ENCODE data around the gene AUNIP.

The AUNIP gene

DNA sequence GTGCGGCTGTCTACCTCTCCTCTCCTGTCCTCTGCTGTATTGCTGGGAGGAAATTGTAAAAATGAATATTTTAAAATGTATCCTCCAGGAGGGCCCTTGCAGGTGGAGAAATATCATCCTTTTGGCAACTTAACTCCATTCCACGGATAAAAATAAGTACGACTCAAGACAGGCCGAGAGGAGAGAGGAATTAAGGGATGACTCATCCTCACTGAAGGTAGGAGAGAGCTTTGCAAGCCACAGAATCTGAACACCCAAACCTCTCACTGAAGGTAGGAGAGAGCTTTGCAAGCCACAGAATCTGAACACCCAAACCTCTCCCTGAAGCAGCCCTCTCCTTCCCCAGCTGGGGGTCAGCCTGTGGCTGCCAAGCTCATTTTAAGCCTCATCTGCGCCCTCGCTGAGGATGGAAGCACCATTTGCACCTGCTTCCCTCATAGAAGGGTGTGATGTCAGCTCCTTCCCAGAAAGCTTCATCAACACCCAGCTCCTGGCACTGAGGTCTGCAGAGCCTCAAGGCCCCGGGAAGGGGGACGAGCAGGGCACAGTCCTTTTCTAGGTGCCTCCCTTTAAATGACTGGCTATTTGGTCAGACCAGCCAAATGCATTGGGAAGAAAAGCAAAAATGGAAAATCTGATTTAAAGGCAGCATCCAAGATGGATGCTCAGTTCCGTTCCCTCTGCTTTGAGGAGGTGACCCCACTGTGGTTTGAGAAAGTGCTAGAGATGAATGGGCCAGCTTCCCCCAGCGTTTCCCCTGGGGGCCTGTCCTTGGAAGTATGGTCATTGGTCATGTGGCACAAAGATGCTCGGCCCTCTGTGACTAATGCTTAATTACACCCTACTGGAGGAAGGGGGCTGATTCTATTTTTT lies 72.1 kb downstream of the AUNIP start:
- H2AFZ ChIP-seq (ENCODE audit: low read length), result no peak overlapping the region
- no peak overlapping the region for H3K4me2 ChIP-seq (ENCODE audit: low read depth, low read length)
- H4K20me1 ChIP-seq (ENCODE audit: insufficient read depth, low read length), result no peaks in the 10 kb centered on the region
- no peaks in the 10 kb centered on the region for H3K27me3 ChIP-seq (replicated peaks; ENCODE audit: insufficient read depth, low read length)
- H3F3A ChIP-seq (ENCODE audit: insufficient read depth, low read length), result no peaks in the 10 kb centered on the region
- no peak overlapping the region for H3K9ac ChIP-seq (ENCODE audit: low read length)
- H3K79me2 ChIP-seq (ENCODE audit: low read length), result no peaks in the 10 kb centered on the region
- H3K9me2 ChIP-seq (replicated peaks; ENCODE audit: insufficient read depth, low read length), result no peaks in the 10 kb centered on the region
- H3K27ac ChIP-seq (ENCODE audit: low read length), result no peak overlapping the region
- H3K4me1 ChIP-seq (ENCODE audit: low read length), result 0 out of 2 replicates have a peak, but pooled peaks cover 6% of the 10 kb centered on the region
- no peaks in the 10 kb centered on the region for H3K9me3 ChIP-seq (replicated peaks; ENCODE audit: insufficient read depth, low read length)
- H3K4me3 ChIP-seq (ENCODE audit: low read length), result no peak overlapping the region
- no peaks in the 10 kb centered on the region for H3K36me3 ChIP-seq (replicated peaks; ENCODE audit: insufficient read depth, low read length)
- no peak for DNase-seq
- TF ChIP-seq, protein P1, sequence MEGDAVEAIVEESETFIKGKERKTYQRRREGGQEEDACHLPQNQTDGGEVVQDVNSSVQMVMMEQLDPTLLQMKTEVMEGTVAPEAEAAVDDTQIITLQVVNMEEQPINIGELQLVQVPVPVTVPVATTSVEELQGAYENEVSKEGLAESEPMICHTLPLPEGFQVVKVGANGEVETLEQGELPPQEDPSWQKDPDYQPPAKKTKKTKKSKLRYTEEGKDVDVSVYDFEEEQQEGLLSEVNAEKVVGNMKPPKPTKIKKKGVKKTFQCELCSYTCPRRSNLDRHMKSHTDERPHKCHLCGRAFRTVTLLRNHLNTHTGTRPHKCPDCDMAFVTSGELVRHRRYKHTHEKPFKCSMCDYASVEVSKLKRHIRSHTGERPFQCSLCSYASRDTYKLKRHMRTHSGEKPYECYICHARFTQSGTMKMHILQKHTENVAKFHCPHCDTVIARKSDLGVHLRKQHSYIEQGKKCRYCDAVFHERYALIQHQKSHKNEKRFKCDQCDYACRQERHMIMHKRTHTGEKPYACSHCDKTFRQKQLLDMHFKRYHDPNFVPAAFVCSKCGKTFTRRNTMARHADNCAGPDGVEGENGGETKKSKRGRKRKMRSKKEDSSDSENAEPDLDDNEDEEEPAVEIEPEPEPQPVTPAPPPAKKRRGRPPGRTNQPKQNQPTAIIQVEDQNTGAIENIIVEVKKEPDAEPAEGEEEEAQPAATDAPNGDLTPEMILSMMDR (IDR thresholded peaks at IDR 0.05; ENCODE audit: low read length), result no peak
- TF ChIP-seq EZH2 (optimal IDR thresholded peaks at IDR 0.05; ENCODE audit: low read depth, low read length) (no peak), EZH2phosphoT487 (IDR thresholded peaks at IDR 0.05; ENCODE audit: low read length) (no peak)

DNA sequence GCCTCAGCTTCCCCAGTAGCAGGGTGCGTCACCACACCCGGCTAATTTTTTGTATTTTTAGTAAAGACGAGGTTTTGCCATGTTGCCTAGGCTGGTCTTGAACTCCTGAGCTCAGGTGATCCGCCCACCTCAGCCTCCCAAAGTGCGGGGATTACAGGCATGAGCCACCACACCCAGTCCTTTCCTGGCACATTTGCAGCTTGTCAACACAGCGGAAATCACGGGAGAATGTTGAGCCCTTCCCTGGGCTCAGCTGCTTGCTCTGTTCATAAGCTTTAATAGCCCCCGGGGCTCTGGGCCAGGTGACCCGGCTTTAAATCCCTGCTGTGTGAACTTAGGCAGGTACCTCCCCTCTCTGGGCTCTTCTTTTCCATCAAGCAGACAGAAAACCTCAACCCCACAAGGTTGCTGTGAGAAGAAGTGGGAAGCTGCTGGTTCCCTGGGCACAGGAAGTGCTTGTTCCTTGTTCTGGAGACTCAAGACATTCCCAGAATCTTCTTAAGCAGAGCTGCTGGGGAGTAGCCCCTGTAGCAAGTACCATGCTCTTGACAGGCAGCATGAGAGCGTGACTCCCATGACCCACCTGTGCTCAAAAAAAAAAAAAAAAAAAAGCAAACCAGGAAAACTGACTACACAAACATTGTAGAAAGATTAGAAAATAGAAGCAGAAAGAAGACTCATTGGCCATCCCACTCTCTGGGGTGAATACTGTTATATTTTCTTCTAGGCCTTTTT lies 73.8 kb downstream of the AUNIP start:
- H3K27ac ChIP-seq (ENCODE audit: low read length), result no peak overlapping the region
- no peaks in the 10 kb centered on the region for H3K79me2 ChIP-seq (ENCODE audit: low read length)
- no peak overlapping the region for H3K4me2 ChIP-seq (ENCODE audit: low read depth, low read length)
- no peak for DNase-seq
- no peaks in the 10 kb centered on the region for H3K9me2 ChIP-seq (replicated peaks; ENCODE audit: insufficient read depth, low read length)
- no peaks in the 10 kb centered on the region for H3K9me3 ChIP-seq (replicated peaks; ENCODE audit: insufficient read depth, low read length)
- H3K27me3 ChIP-seq (replicated peaks; ENCODE audit: insufficient read depth, low read length), result no peaks in the 10 kb centered on the region
- no peak overlapping the region for H3K4me3 ChIP-seq (ENCODE audit: low read length)
- no peaks in the 10 kb centered on the region for H4K20me1 ChIP-seq (ENCODE audit: insufficient read depth, low read length)
- H2AFZ ChIP-seq (ENCODE audit: low read length), result no peak overlapping the region
- no peaks in the 10 kb centered on the region for H3F3A ChIP-seq (ENCODE audit: insufficient read depth, low read length)
- H3K4me1 ChIP-seq (ENCODE audit: low read length), result 0 out of 2 replicates have a peak, but pooled peaks cover 6% of the 10 kb centered on the region
- H3K9ac ChIP-seq (ENCODE audit: low read length), result no peak overlapping the region
- no peak for TF ChIP-seq EZH2 (optimal IDR thresholded peaks at IDR 0.05; ENCODE audit: low read depth, low read length)
- no peak for TF ChIP-seq EZH2phosphoT487 (IDR thresholded peaks at IDR 0.05; ENCODE audit: low read length)
- TF ChIP-seq, protein P1 (IDR thresholded peaks at IDR 0.05; ENCODE audit: low read length), result no peak
- H3K36me3 ChIP-seq (replicated peaks; ENCODE audit: insufficient read depth, low read length), result no peaks in the 10 kb centered on the region

DNA sequence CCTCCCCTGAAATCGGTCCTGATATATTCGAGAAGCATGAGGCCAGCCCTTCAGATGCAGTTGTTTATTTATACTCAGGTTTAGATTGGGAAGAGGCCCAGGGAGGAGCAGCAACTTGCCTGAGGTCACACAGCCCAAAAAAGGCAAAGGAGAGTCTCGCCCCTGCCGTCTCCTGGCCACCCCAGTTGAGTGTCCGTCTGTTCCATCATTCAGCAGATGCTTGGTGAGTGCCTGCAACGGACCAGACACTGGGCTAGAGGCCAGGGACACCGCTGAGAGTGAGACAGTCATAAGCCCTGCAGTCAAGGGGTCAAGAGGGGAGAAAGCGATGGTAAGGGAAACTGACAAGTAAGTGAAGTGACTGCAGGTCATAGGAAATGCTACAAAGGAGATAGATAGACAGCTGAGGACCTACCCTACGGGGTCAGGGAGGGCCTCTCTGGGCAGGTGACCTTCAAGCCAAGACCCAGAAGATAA lies 74.6 kb downstream of the AUNIP start:
- Histone ChIP-seq H3K4me2 (ENCODE audit: low read depth, low read length) (no peak overlapping the region), H2AFZ (ENCODE audit: low read length) (no peak overlapping the region), H3K4me3 (ENCODE audit: low read length) (no peak overlapping the region), H3K4me1 (ENCODE audit: low read length) (0 out of 2 replicates have a peak, but pooled peaks cover 6% of the 10 kb centered on the region), H3K9me3 (replicated peaks; ENCODE audit: insufficient read depth, low read length) (no peaks in the 10 kb centered on the region), H3K27ac (ENCODE audit: low read length) (no peak overlapping the region), H3K36me3 (replicated peaks; ENCODE audit: insufficient read depth, low read length) (no peaks in the 10 kb centered on the region), H4K20me1 (ENCODE audit: insufficient read depth, low read length) (no peaks in the 10 kb centered on the region), H3K27me3 (replicated peaks; ENCODE audit: insufficient read depth, low read length) (no peaks in the 10 kb centered on the region), H3K79me2 (ENCODE audit: low read length) (no peaks in the 10 kb centered on the region), H3K9me2 (replicated peaks; ENCODE audit: insufficient read depth, low read length) (no peaks in the 10 kb centered on the region), H3F3A (ENCODE audit: insufficient read depth, low read length) (no peaks in the 10 kb centered on the region), H3K9ac (ENCODE audit: low read length) (no peak overlapping the region)
- TF ChIP-seq EZH2phosphoT487 (IDR thresholded peaks at IDR 0.05; ENCODE audit: low read length) (no peak), EZH2 (optimal IDR thresholded peaks at IDR 0.05; ENCODE audit: low read depth, low read length) (no peak)
- TF ChIP-seq, protein P1 (IDR thresholded peaks at IDR 0.05; ENCODE audit: low read length), result no peak
- no peak for DNase-seq
